ENCODE data around the gene XYLT2. TPM values are rescaled to one million over a fixed set of nuclear protein-coding genes. Genes with fewer than 3 reads are reported as not detected.

Gene XYLT2
- total and polyA plus RNA-seq, 3 donors from 2014 or later, result 37.6 to 47.4 (median 44.1) TPM

- no peaks in the 10 kb centered on the region for H3K9me3 ChIP-seq
- H3K4me1 ChIP-seq, result no peaks in the 10 kb centered on the region
- DNase-seq, result no peak
- H3K27ac ChIP-seq, result no peak overlapping the region
- H3K4me3 ChIP-seq, result no peak overlapping the region
- intact Hi-C loops (cut with DNase I; ENCODE audit: low total_unique reads), result no loop called here
- no peaks in the 10 kb centered on the region for H3K36me3 ChIP-seq (ENCODE audit: low read depth, missing control alignments)
- TF ChIP-seq POLR2A (IDR thresholded peaks at IDR 0.05), result no peak
- TF ChIP-seq, protein P1, sequence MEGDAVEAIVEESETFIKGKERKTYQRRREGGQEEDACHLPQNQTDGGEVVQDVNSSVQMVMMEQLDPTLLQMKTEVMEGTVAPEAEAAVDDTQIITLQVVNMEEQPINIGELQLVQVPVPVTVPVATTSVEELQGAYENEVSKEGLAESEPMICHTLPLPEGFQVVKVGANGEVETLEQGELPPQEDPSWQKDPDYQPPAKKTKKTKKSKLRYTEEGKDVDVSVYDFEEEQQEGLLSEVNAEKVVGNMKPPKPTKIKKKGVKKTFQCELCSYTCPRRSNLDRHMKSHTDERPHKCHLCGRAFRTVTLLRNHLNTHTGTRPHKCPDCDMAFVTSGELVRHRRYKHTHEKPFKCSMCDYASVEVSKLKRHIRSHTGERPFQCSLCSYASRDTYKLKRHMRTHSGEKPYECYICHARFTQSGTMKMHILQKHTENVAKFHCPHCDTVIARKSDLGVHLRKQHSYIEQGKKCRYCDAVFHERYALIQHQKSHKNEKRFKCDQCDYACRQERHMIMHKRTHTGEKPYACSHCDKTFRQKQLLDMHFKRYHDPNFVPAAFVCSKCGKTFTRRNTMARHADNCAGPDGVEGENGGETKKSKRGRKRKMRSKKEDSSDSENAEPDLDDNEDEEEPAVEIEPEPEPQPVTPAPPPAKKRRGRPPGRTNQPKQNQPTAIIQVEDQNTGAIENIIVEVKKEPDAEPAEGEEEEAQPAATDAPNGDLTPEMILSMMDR (IDR thresholded peaks at IDR 0.05), result no peak
- no peaks in the 10 kb centered on the region for H3K27me3 ChIP-seq
- WGBS, 2 donors, result 46 to 71% methylated on average over 4 of the region's 4 CpGs
Measured at GRCh38 chr17:50325906-50326305, 20.0 kb upstream of the XYLT2 start.

DNA sequence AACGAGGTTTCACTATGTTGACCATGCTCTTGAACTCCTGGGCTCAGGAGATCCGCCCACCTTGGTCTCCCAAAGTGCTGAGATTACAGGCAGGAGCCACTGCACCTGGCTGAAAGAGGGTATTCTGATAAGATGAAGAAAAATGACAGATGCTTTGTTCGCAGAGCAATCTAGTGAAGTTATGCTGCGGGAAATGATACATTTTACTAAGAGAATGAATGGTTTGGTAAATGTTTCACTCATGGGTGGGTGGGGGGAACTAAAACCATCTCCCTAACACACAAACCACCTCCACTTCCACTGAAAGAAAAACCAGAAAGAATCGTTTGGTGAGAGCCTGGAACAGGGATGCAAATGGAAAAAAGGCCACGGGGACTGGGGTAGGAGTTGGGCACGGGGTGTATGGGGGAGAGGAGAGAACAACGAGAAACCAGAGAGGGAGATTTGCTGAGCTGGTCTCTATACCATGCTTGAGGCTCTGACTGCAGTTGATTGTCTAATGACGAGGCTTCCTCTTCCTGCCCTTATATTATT lies 19.0 kb upstream of the XYLT2 start:
- WGBS, 2 donors, result 65% methylated on average over 9 of the region's 9 CpGs

DNA sequence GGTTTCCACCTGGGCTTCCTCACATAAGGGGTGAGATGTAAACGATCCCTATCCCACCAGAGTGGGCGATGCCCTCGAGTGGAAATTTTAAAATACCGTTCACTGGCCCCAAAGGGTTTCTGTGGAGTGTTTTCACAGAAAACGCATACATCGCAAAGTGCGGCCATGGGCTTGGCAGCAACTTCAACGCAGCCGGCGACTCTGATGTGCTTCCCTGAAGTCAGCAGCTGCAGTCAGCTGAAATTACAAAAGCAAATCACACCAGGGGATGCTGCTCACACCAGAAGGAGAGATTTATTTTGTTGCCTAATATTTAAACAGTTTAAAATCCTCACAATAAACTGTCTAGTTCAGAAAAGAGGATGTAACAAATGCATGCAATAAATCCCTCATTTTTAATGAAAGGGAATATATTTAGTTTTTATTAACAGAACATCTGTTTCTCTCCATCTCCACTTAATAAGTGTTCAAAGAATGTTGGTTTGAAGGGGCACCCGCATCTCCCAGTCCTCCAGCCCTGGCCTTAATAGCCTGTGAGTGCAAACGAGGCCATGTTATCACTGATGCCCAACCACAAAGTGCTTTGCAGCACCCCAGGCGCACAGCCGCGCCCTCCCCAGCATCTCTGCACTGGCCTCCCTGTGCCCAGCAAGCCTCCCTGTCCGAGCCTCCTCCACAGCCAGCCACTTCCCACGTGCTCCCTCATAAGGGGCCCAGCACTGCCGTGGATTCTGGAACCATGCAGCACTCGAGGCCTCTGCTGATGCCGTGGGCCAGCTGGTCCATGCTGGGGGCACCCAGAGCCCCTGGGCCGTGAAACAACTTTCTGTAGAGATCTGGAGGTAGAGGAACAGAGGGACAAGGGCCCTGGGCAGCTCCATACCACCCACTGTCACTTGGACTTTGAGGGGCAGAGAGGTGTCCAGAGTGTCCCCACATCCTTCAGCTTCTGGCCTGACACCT lies 17.3 kb upstream of the XYLT2 start:
- Histone ChIP-seq H3K36me3 (ENCODE audit: low read depth, missing control alignments) (no peaks in the 10 kb centered on the region), H3K4me3 (no peak overlapping the region), H3K4me1 (no peaks in the 10 kb centered on the region), H3K27me3 (no peaks in the 10 kb centered on the region), H3K9me3 (no peaks in the 10 kb centered on the region), H3K27ac (no peak overlapping the region)
- intact Hi-C loops (cut with DNase I; ENCODE audit: low total_unique reads), result no loop called here
- no peak for DNase-seq
- TF ChIP-seq, protein P1 (IDR thresholded peaks at IDR 0.05), result no peak
- no peak for TF ChIP-seq POLR2A (IDR thresholded peaks at IDR 0.05)
- WGBS, 2 donors, result 65 to 70% methylated on average over 20 to 21 of the region's 21 CpGs

More for the DNA sequence above, 19.0 kb upstream of the XYLT2 start:
- Histone ChIP-seq H3K9me3 (no peaks in the 10 kb centered on the region), H3K27ac (no peak overlapping the region), H3K4me1 (no peaks in the 10 kb centered on the region), H3K4me3 (no peak overlapping the region), H3K27me3 (no peaks in the 10 kb centered on the region), H3K36me3 (ENCODE audit: low read depth, missing control alignments) (no peaks in the 10 kb centered on the region)
- intact Hi-C loops (cut with DNase I; ENCODE audit: low total_unique reads), result no loop called here
- TF ChIP-seq POLR2A (IDR thresholded peaks at IDR 0.05), result no peak
- TF ChIP-seq, protein P1 (IDR thresholded peaks at IDR 0.05), result no peak
- no peak for DNase-seq

GRCh38 chr17:50329716-50330115 lies 16.2 kb upstream of the XYLT2 start:
- TF ChIP-seq, protein P1 (IDR thresholded peaks at IDR 0.05), result no peak
- TF ChIP-seq POLR2A (IDR thresholded peaks at IDR 0.05), result no peak
- H3K27me3 ChIP-seq, result no peaks in the 10 kb centered on the region
- intact Hi-C loops (cut with DNase I; ENCODE audit: low total_unique reads), result no loop called here

More at GRCh38 chr17:50329716-50330115, 16.2 kb upstream of the XYLT2 start:
- no peaks in the 10 kb centered on the region for H3K9me3 ChIP-seq
- DNase-seq, result no peak
- WGBS, 2 donors, result 79 to 89% methylated on average over 1 to 3 of the region's 3 CpGs
- H3K4me1 ChIP-seq, result no peaks in the 10 kb centered on the region
- H3K27ac ChIP-seq, result no peak overlapping the region
- no peak overlapping the region for H3K4me3 ChIP-seq
- no peaks in the 10 kb centered on the region for H3K36me3 ChIP-seq (ENCODE audit: low read depth, missing control alignments)

All from testis (tissue), 3 donors.